G401.6 (cell line): ENCODE data around the gene CDRT15L2.
"Not testable (repeated sequence)": the region's sequence is repeated elsewhere in the genome, so short reads cannot be mapped to it uniquely, and the experiment has no call there.

ENCODE experiments used
- FAIRE-seq: peaks from 2 replicates; lab custom pipeline; 2012; peaks lifted over from hg19 to GRCh38; lab: Jason Lieb, UNC

The CDRT15L2 gene

GRCh38 chr17:20579424-20579823 lies at the start of gene CDRT15L2:
TSS of gene CDRT15L2 (plus strand) at chr17:20579724. CDS start at chr17:20579744, 20 bp downstream.
- not testable (repeated sequence) for FAIRE-seq

GRCh38 chr17:20530104-20530503 lies 49.4 kb upstream of the CDRT15L2 start:
- not testable (repeated sequence) for FAIRE-seq

GRCh38 chr17:20532544-20533090 lies 46.9 kb upstream of the CDRT15L2 start:
- not testable (repeated sequence) for FAIRE-seq

- not testable (repeated sequence) for FAIRE-seq
These were observed 46.3 kb upstream of the CDRT15L2 start for GRCh38 chr17:20533206-20533605.

- FAIRE-seq: not testable (repeated sequence)
These were observed 44.6 kb upstream of the CDRT15L2 start for GRCh38 chr17:20534711-20535550.

- not testable (repeated sequence) for FAIRE-seq
These were observed 39.1 kb upstream of the CDRT15L2 start for GRCh38 chr17:20540414-20540813.

- not testable (repeated sequence) for FAIRE-seq
These were observed 38.7 kb upstream of the CDRT15L2 start for GRCh38 chr17:20540865-20541264.

GRCh38 chr17:20541853-20542546 lies 37.5 kb upstream of the CDRT15L2 start:
- not testable (repeated sequence) for FAIRE-seq

- not testable (repeated sequence) for FAIRE-seq
These were observed 31.6 kb upstream of the CDRT15L2 start for GRCh38 chr17:20547923-20548322.

GRCh38 chr17:20552920-20553319 lies 26.6 kb upstream of the CDRT15L2 start:
- FAIRE-seq: not testable (repeated sequence)

GRCh38 chr17:20554728-20555127 lies 24.8 kb upstream of the CDRT15L2 start:
- not testable (repeated sequence) for FAIRE-seq

- not testable (repeated sequence) for FAIRE-seq
These were observed 24.2 kb upstream of the CDRT15L2 start for GRCh38 chr17:20555135-20556010.

GRCh38 chr17:20558096-20558495 lies 21.4 kb upstream of the CDRT15L2 start:
- FAIRE-seq: not testable (repeated sequence)

- FAIRE-seq: not testable (repeated sequence)
These were observed 20.5 kb upstream of the CDRT15L2 start for GRCh38 chr17:20559018-20559417.

GRCh38 chr17:20562587-20562986 lies 16.9 kb upstream of the CDRT15L2 start:
- FAIRE-seq: no peak

- not testable (repeated sequence) for FAIRE-seq
These were observed 14.3 kb upstream of the CDRT15L2 start for GRCh38 chr17:20565245-20565644.

- no peak for FAIRE-seq
These were observed 13.8 kb upstream of the CDRT15L2 start for GRCh38 chr17:20565711-20566110.

GRCh38 chr17:20566736-20567135 lies 12.8 kb upstream of the CDRT15L2 start:
- FAIRE-seq: not testable (repeated sequence)

GRCh38 chr17:20567421-20567820 lies 12.1 kb upstream of the CDRT15L2 start:
- not testable (repeated sequence) for FAIRE-seq

GRCh38 chr17:20568604-20569003 lies 10.9 kb upstream of the CDRT15L2 start:
- not testable (repeated sequence) for FAIRE-seq

GRCh38 chr17:20571653-20572052 lies 7.9 kb upstream of the CDRT15L2 start:
- not testable (repeated sequence) for FAIRE-seq

GRCh38 chr17:20573216-20573615 lies 6.3 kb upstream of the CDRT15L2 start:
- not testable (repeated sequence) for FAIRE-seq
